HG02798 (cell line): ENCODE measurements around the gene NOL3.

ENCODE experiments used
- ATAC-seq: cut with Tn5 transposase; IDR thresholded peaks from one replicate; pipeline ENCODE4 v1.9.1; 2021; ENCODE audit warnings: mild to moderate bottlenecking; ENCODE audit not compliant: unreplicated experiment, poor library complexity

NOL3 gene

GRCh38 chr16:67169011-67169451 lies 1.3 kb upstream of the NOL3 start:
- ATAC-seq = no peak

- ATAC-seq = no peak
These were observed 633 bp upstream of the NOL3 start for GRCh38 chr16:67169642-67170167.

- no peak for ATAC-seq
These were observed 761 bp downstream of the NOL3 start for GRCh38 chr16:67170949-67171649.

GRCh38 chr16:67173323-67173722 lies 3.0 kb downstream of the NOL3 start:
- no peak for ATAC-seq

GRCh38 chr16:67173808-67174705 lies 3.7 kb downstream of the NOL3 start:
- peak; percentile 43 for ATAC-seq

- no peak for ATAC-seq
These were observed 4.4 kb downstream of the NOL3 start for GRCh38 chr16:67174706-67175231.

GRCh38 chr16:67176662-67177061 lies 6.3 kb downstream of the NOL3 start:
- no peak for ATAC-seq

GRCh38 chr16:67177743-67178699 lies 7.7 kb downstream of the NOL3 start:
- ATAC-seq = no peak

GRCh38 chr16:67179421-67180080 lies 9.2 kb downstream of the NOL3 start:
- ATAC-seq = no peak

GRCh38 chr16:67180166-67180565 lies 9.8 kb downstream of the NOL3 start:
- no peak for ATAC-seq

GRCh38 chr16:67181346-67181745 lies 11.0 kb downstream of the NOL3 start:
- ATAC-seq = no peak

- no peak for ATAC-seq
These were observed 11.9 kb downstream of the NOL3 start for GRCh38 chr16:67182288-67182687.

GRCh38 chr16:67183284-67183626 lies 12.9 kb downstream of the NOL3 start:
- ATAC-seq = no peak

- peak; percentile 93 for ATAC-seq
These were observed 13.5 kb downstream of the NOL3 start, which contains the start of gene MATCAP1 for GRCh38 chr16:67183627-67184452. Gene MATCAP1, minus strand, starts transcription at chr16:67183963. Its CDS starts 3,353 bp downstream, at chr16:67180610.

- ATAC-seq = peak; percentile 4
These were observed 14.2 kb downstream of the NOL3 start for GRCh38 chr16:67184453-67184994.

GRCh38 chr16:67184995-67185650 lies 14.8 kb downstream of the NOL3 start:
- ATAC-seq = no peak

GRCh38 chr16:67185651-67186134 lies 15.4 kb downstream of the NOL3 start:
- ATAC-seq = no peak

GRCh38 chr16:67186550-67186950 lies 16.2 kb downstream of the NOL3 start:
- no peak for ATAC-seq
